22Rv1 (cell line): ENCODE data around the gene RAB11FIP5.
"Not testable (repeated sequence)": the region's sequence is repeated elsewhere in the genome, so short reads cannot be mapped to it uniquely, and the experiment has no call there.

Source experiments
- H3K27ac ChIP-seq: fragments of 450-650 bp; 2 replicates; pipeline ENCODE4 v1.5.1; 2017
- CTCF ChIP-seq: fragments of 450-650 bp; IDR thresholded peaks from 2 replicates; pipeline ENCODE4 v1.5.1; 2017; ENCODE audit warnings: mild to moderate bottlenecking
- ZFX ChIP-seq: fragments of 450-650 bp; IDR thresholded peaks from 2 replicates; pipeline ENCODE4 v1.6.1; 2017; ENCODE audit warnings: antibody characterized with exemption, borderline replicate concordance

RAB11FIP5 gene

DNA sequence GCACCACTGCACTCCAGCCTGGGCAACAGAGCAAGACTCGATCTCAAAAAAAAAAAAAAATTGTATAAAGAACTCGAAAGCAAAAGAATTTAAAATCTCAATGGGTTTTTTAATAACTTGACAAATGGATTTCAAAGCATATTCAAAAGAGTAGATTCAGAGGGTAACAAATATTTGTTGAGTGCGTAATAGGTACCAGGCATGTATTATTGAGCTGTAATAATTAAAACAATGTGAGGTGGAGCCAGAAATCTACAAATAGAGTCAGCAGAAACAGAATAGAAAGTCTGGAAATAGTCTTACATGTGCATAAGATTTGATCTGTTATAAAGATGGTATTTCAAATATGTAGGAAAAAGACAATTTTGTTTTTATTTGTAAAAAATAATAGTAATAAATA is 19.1 kb upstream of the RAB11FIP5 start:
- no peak for TF ChIP-seq CTCF
- TF ChIP-seq ZFX: no peak
- no peak overlapping the region for H3K27ac ChIP-seq

GRCh38 chr2:73130790-73131189 is 18.0 kb upstream of the RAB11FIP5 start:
- H3K27ac ChIP-seq: no peak overlapping the region
- TF ChIP-seq ZFX (no peak), CTCF (no peak)

GRCh38 chr2:73128841-73129535 is 16.2 kb upstream of the RAB11FIP5 start:
- no peak for TF ChIP-seq ZFX
- no peak for TF ChIP-seq CTCF
- H3K27ac ChIP-seq: no peak overlapping the region

DNA sequence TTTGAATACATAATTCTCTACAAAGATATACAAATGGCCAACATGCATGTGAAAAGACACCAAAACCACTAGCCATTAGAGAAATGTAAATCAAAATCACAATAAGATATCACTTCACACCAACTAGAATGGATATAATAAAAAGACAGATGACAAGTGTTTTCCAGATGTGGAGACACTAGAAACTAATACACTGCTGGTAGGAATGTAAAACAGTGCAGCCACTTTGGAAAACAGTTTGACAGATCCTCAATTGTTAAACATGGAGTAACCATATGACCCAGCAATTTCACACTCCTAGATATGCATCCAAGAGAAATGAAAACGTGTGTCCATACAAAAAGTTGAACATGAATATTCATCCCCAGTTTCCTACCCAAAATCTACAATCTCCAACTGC is 9.8 kb upstream of the RAB11FIP5 start:
- H3K27ac ChIP-seq: no peak overlapping the region
- TF ChIP-seq ZFX (no peak), CTCF (no peak)

GRCh38 chr2:73119611-73120239 is 7.0 kb upstream of the RAB11FIP5 start:
- H3K27ac ChIP-seq: not testable (repeated sequence)

- no peak overlapping the region for H3K27ac ChIP-seq
- TF ChIP-seq CTCF: no peak
These were observed 4.7 kb upstream of the RAB11FIP5 start for GRCh38 chr2:73117441-73117840.

- no peak overlapping the region for H3K27ac ChIP-seq
- no peak for TF ChIP-seq CTCF
- no peak for TF ChIP-seq ZFX
These were observed 3.6 kb upstream of the RAB11FIP5 start for GRCh38 chr2:73116182-73116960.
